Measurements from ENCODE around the gene TMOD3. TPM values are rescaled to one million over a fixed set of nuclear protein-coding genes. Genes with fewer than 3 reads are reported as not detected.

The TMOD3 gene
- total and polyA plus RNA-seq, 2 experiments from 2014 or later: 26.1 to 29.9 TPM

DNA sequence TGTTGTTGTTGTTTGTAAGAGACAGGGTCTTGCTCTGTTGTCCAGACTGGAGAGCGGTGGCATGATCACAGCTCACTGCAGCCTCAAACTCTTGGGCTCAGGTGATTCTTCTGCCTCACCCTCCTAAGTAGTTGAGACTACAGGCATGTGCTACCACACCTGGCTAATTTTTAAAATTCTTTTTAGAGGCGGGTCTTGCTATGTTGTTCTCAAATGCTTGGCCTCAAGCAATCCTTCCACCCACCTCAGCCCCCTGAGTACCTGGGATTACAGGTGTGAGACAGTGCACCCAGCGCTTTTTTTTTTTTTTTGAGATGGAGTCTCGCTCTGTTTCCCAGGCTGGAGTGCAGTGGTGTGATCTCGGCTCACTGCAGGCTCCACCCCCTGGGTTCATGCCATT, 46.7 kb downstream of the TMOD3 start (continued):
- TF ChIP-seq, protein P1, sequence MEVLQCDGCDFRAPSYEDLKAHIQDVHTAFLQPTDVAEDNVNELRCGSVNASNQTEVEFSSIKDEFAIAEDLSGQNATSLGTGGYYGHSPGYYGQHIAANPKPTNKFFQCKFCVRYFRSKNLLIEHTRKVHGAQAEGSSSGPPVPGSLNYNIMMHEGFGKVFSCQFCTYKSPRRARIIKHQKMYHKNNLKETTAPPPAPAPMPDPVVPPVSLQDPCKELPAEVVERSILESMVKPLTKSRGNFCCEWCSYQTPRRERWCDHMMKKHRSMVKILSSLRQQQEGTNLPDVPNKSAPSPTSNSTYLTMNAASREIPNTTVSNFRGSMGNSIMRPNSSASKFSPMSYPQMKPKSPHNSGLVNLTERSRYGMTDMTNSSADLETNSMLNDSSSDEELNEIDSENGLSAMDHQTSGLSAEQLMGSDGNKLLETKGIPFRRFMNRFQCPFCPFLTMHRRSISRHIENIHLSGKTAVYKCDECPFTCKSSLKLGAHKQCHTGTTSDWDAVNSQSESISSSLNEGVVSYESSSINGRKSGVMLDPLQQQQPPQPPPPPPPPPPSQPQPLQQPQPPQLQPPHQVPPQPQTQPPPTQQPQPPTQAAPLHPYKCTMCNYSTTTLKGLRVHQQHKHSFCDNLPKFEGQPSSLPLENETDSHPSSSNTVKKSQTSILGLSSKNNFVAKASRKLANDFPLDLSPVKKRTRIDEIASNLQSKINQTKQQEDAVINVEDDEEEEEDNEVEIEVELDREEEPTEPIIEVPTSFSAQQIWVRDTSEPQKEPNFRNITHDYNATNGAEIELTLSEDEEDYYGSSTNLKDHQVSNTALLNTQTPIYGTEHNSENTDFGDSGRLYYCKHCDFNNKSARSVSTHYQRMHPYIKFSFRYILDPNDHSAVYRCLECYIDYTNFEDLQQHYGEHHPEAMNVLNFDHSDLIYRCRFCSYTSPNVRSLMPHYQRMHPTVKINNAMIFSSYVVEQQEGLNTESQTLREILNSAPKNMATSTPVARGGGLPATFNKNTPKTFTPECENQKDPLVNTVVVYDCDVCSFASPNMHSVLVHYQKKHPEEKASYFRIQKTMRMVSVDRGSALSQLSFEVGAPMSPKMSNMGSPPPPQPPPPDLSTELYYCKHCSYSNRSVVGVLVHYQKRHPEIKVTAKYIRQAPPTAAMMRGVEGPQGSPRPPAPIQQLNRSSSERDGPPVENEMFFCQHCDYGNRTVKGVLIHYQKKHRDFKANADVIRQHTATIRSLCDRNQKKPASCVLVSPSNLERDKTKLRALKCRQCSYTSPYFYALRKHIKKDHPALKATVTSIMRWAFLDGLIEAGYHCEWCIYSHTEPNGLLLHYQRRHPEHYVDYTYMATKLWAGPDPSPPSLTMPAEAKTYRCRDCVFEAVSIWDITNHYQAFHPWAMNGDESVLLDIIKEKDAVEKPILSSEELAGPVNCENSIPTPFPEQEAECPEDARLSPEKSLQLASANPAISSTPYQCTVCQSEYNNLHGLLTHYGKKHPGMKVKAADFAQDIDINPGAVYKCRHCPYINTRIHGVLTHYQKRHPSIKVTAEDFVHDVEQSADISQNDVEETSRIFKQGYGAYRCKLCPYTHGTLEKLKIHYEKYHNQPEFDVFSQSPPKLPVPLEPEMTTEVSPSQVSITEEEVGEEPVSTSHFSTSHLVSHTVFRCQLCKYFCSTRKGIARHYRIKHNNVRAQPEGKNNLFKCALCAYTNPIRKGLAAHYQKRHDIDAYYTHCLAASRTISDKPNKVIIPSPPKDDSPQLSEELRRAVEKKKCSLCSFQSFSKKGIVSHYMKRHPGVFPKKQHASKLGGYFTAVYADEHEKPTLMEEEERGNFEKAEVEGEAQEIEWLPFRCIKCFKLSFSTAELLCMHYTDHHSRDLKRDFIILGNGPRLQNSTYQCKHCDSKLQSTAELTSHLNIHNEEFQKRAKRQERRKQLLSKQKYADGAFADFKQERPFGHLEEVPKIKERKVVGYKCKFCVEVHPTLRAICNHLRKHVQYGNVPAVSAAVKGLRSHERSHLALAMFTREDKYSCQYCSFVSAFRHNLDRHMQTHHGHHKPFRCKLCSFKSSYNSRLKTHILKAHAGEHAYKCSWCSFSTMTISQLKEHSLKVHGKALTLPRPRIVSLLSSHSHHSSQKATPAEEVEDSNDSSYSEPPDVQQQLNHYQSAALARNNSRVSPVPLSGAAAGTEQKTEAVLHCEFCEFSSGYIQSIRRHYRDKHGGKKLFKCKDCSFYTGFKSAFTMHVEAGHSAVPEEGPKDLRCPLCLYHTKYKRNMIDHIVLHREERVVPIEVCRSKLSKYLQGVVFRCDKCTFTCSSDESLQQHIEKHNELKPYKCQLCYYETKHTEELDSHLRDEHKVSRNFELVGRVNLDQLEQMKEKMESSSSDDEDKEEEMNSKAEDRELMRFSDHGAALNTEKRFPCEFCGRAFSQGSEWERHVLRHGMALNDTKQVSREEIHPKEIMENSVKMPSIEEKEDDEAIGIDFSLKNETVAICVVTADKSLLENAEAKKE (CRISPR knock-in tag; IDR thresholded peaks at IDR 0.05): no peak
- no peak for TF ChIP-seq ZNF331 (CRISPR knock-in tag; IDR thresholded peaks at IDR 0.05; ENCODE audit: low read depth)
- TF ChIP-seq, protein P2, sequence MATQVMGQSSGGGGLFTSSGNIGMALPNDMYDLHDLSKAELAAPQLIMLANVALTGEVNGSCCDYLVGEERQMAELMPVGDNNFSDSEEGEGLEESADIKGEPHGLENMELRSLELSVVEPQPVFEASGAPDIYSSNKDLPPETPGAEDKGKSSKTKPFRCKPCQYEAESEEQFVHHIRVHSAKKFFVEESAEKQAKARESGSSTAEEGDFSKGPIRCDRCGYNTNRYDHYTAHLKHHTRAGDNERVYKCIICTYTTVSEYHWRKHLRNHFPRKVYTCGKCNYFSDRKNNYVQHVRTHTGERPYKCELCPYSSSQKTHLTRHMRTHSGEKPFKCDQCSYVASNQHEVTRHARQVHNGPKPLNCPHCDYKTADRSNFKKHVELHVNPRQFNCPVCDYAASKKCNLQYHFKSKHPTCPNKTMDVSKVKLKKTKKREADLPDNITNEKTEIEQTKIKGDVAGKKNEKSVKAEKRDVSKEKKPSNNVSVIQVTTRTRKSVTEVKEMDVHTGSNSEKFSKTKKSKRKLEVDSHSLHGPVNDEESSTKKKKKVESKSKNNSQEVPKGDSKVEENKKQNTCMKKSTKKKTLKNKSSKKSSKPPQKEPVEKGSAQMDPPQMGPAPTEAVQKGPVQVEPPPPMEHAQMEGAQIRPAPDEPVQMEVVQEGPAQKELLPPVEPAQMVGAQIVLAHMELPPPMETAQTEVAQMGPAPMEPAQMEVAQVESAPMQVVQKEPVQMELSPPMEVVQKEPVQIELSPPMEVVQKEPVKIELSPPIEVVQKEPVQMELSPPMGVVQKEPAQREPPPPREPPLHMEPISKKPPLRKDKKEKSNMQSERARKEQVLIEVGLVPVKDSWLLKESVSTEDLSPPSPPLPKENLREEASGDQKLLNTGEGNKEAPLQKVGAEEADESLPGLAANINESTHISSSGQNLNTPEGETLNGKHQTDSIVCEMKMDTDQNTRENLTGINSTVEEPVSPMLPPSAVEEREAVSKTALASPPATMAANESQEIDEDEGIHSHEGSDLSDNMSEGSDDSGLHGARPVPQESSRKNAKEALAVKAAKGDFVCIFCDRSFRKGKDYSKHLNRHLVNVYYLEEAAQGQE (IDR thresholded peaks at IDR 0.05; ENCODE audit: unreplicated experiment): no peak

Data from GM23338 (cell line).